Aorta (tissue), 5 donors: ENCODE measurements around the gene BAIAP3. TPM values are rescaled to one million over a fixed set of nuclear protein-coding genes. Genes with fewer than 3 reads are reported as not detected.
A peak's percentile ranks its signal among the peaks of the same experiment; 100 is the strongest.

Experiments used
- ATAC-seq: fragments of 200-7000 bp; cut with Tn5 transposase; one replicate; pipeline ENCODE4 v1.9.1; 2022; ENCODE audit warnings: moderate library complexity; ENCODE audit not compliant: low FRiP score
- DNase-seq, 2 donors: peaks; one replicate each; pipeline ENCODE4 v3.0.0-alpha.2; 2020
- H3K27ac ChIP-seq, 2 donors: one replicate each; pipeline ENCODE4 v1.5.1; 2013; ENCODE audit warnings: low read length in 2 of 2, mild to moderate bottlenecking in 2 of 2, moderate library complexity in 2 of 2, control low read depth in 1 of 2, inconsistent platforms in 1 of 2, low read depth in 1 of 2
- H3K27me3 ChIP-seq, 2 donors: one replicate each; pipeline ENCODE4 v1.6.1; 2013; ENCODE audit warnings: control low read depth in 1 of 2, low read length in 1 of 2, mild to moderate bottlenecking in 1 of 2, moderate library complexity in 1 of 2; ENCODE audit not compliant: insufficient read depth in 2 of 2, control insufficient read depth in 1 of 2
- H3K36me3 ChIP-seq, 2 donors: one replicate each; pipeline ENCODE4 v1.6.1; 2013; ENCODE audit warnings: control low read depth in 1 of 2, low read length in 1 of 2, mild to moderate bottlenecking in 1 of 2; ENCODE audit not compliant: insufficient read depth in 2 of 2, control insufficient read depth in 1 of 2
- H3K4me1 ChIP-seq, 2 donors: one replicate each; pipeline ENCODE4 v1.6.1; 2013; ENCODE audit warnings: low read length in 2 of 2, control low read depth in 1 of 2, mild to moderate bottlenecking in 1 of 2, moderate library complexity in 1 of 2; ENCODE audit not compliant: insufficient read depth in 2 of 2, control insufficient read depth in 1 of 2
- H3K4me3 ChIP-seq, 2 donors: one replicate each; pipeline ENCODE4 v1.5.1; 2013; ENCODE audit warnings: low read length in 2 of 2, control low read depth in 1 of 2, mild to moderate bottlenecking in 1 of 2
- H3K9me3 ChIP-seq: one replicate; pipeline ENCODE4 v1.6.1; 2013; ENCODE audit warnings: mild to moderate bottlenecking, low read length; ENCODE audit not compliant: control insufficient read depth
- WGBS, 2 donors: extraction: QIAGEN DNeasy Blood & Tissue Kit; methylation state at CpG; one replicate each; pipeline ENCODE4 v1.1.7; 2013; 5-methylcytosine and 5-hydroxymethylcytosine counted together
- intact Hi-C, 2 donors: fragments of 100-400 bp; cut with DNase I; formaldehyde crosslinking; loops; one replicate each; pipeline versions ENCODE4 v1.14.2 to v1.15.0; 2022
- polyA plus RNA-seq, 2 donors: library from polyadenylated mRNA; stranded (reverse); fragments of 200-250 nt; gene quantifications; one replicate each; pipeline ENCODE4 v1.2.3, GENCODE V29; 2013
- total RNA-seq, 2 donors: library from RNA; stranded (reverse); fragmentation: NEBNext Ultra II Directional; extraction: Animal tissue kit (Norgen Biotek cat#: 25700); gene quantifications; one replicate each; pipeline ENCODE4 v1.2.1, GENCODE V29; 2021
- donor health status: healthy with polysubstance abuse.
- donor health status: Bipolar disorder and iron deficiency.
- donor health status: DM: no; HTN: no; CAD: no.
- donor health status: DM: no; HTN: no; CAD: no.
- donor health status: DM: yes; HTN: yes; CAD: no.

The BAIAP3 gene
- total and polyA plus RNA-seq, 4 donors = 1.1 to 3.1 (median 1.9) TPM

GRCh38 chr16:1363501-1364041, 30.1 kb downstream of the BAIAP3 start:
- peaks cover 0 to 9% of the 10 kb centered on the region in 2 donors for H3K36me3 ChIP-seq
- H3K9me3 ChIP-seq = no peaks in the 10 kb centered on the region
- DNase-seq (no peak), ATAC-seq (peak; percentile 67)
- no peak overlapping the region for H3K4me3 ChIP-seq
- no peak overlapping the region for H3K27ac ChIP-seq
- WGBS, 2 donors = 54 to 55% methylated on average over 18 of the region's 18 CpGs
- no peaks in the 10 kb centered on the region for H3K4me1 ChIP-seq
- intact Hi-C loops = no loop called here
- no peaks in the 10 kb centered on the region for H3K27me3 ChIP-seq

- no peak for DNase-seq
- Histone ChIP-seq H3K27ac (no peak overlapping the region), H3K4me1 (no peaks in the 10 kb centered on the region), H3K36me3 (peaks cover 0 to 9% of the 10 kb centered on the region in 2 donors), H3K9me3 (no peaks in the 10 kb centered on the region), H3K4me3 (no peak overlapping the region), H3K27me3 (no peaks in the 10 kb centered on the region)
- 87 to 89% methylated on average over 22 of the region's 22 CpGs for WGBS, 2 donors
- intact Hi-C loops = no loop called here
- no peak for ATAC-seq
These were observed 31.1 kb downstream of the BAIAP3 start for GRCh38 chr16:1364510-1364909.

- Histone ChIP-seq H3K27me3 (no peaks in the 10 kb centered on the region), H3K36me3 (peaks cover 0 to 12% of the 10 kb centered on the region in 2 donors), H3K27ac (no peak overlapping the region), H3K4me1 (no peaks in the 10 kb centered on the region), H3K9me3 (no peaks in the 10 kb centered on the region), H3K4me3 (no peak overlapping the region)
- ATAC-seq (peak; percentile 31), DNase-seq (peak in 1 of 2 donors; percentile 34)
- intact Hi-C loops = no loop called here
- WGBS, 2 donors = 90 to 91% methylated on average over 28 to 29 of the region's 29 CpGs
These were observed 32.7 kb downstream of the BAIAP3 start for GRCh38 chr16:1366060-1366711.

- 82 to 84% methylated on average over 18 to 24 of the region's 24 CpGs for WGBS, 2 donors
- intact Hi-C loops = no loop called here
- DNase-seq = peak in 1 of 2 donors; percentile 46
These were observed 33.4 kb downstream of the BAIAP3 start for GRCh38 chr16:1366712-1367299.

GRCh38 chr16:1367486-1368174, 34.2 kb downstream of the BAIAP3 start:
- ATAC-seq (no peak), DNase-seq (no peak)
- no peaks in the 10 kb centered on the region for H3K4me1 ChIP-seq
- H3K27me3 ChIP-seq = no peaks in the 10 kb centered on the region
- H3K9me3 ChIP-seq = no peaks in the 10 kb centered on the region
- H3K36me3 ChIP-seq = peaks cover 0 to 14% of the 10 kb centered on the region in 2 donors
- WGBS, 2 donors = 82 to 83% methylated on average over 24 to 27 of the region's 27 CpGs
- no peak overlapping the region for H3K27ac ChIP-seq
- no peak overlapping the region for H3K4me3 ChIP-seq
- intact Hi-C loops = no loop called here

More at GRCh38 chr16:1366712-1367299, 33.4 kb downstream of the BAIAP3 start:
- Histone ChIP-seq H3K27ac (no peak overlapping the region), H3K36me3 (peaks cover 0 to 14% of the 10 kb centered on the region in 2 donors), H3K4me3 (no peak overlapping the region), H3K9me3 (no peaks in the 10 kb centered on the region), H3K27me3 (no peaks in the 10 kb centered on the region), H3K4me1 (no peaks in the 10 kb centered on the region)
- no peak for ATAC-seq

GRCh38 chr16:1371054-1371978, 37.9 kb downstream of the BAIAP3 start:
- no peak for DNase-seq
- 91 to 92% methylated on average over 31 to 33 of the region's 33 CpGs for WGBS, 2 donors
- intact Hi-C loops = no loop called here
- Histone ChIP-seq H3K27ac (no peak overlapping the region), H3K4me1 (no peaks in the 10 kb centered on the region), H3K4me3 (no peak overlapping the region), H3K27me3 (no peaks in the 10 kb centered on the region), H3K36me3 (peaks cover 0 to 7% of the 10 kb centered on the region in 2 donors), H3K9me3 (no peaks in the 10 kb centered on the region)
- ATAC-seq = no peak

- DNase-seq = no peak
- H3K27me3 ChIP-seq = no peaks in the 10 kb centered on the region
- no peak overlapping the region for H3K4me3 ChIP-seq
- no peaks in the 10 kb centered on the region for H3K4me1 ChIP-seq
- no peak overlapping the region for H3K27ac ChIP-seq
- no peaks in the 10 kb centered on the region for H3K9me3 ChIP-seq
- ATAC-seq = no peak
- peaks cover 0 to 5% of the 10 kb centered on the region in 2 donors for H3K36me3 ChIP-seq
- intact Hi-C loops = no loop called here
- 87 to 94% methylated on average over 15 to 18 of the region's 21 CpGs for WGBS, 2 donors
These were observed 39.0 kb downstream of the BAIAP3 start for GRCh38 chr16:1372292-1372950.
